Femur (tissue), 1 donor: ENCODE data around the gene CLMN.

Source experiments
- DNase-seq: peaks from one replicate; pipeline ENCODE4 v3.0.0-alpha.2; 2017

The CLMN gene

GRCh38 chr14:95320078-95320895, 579 bp upstream of the CLMN start:
- peak; percentile 33 for DNase-seq

DNA sequence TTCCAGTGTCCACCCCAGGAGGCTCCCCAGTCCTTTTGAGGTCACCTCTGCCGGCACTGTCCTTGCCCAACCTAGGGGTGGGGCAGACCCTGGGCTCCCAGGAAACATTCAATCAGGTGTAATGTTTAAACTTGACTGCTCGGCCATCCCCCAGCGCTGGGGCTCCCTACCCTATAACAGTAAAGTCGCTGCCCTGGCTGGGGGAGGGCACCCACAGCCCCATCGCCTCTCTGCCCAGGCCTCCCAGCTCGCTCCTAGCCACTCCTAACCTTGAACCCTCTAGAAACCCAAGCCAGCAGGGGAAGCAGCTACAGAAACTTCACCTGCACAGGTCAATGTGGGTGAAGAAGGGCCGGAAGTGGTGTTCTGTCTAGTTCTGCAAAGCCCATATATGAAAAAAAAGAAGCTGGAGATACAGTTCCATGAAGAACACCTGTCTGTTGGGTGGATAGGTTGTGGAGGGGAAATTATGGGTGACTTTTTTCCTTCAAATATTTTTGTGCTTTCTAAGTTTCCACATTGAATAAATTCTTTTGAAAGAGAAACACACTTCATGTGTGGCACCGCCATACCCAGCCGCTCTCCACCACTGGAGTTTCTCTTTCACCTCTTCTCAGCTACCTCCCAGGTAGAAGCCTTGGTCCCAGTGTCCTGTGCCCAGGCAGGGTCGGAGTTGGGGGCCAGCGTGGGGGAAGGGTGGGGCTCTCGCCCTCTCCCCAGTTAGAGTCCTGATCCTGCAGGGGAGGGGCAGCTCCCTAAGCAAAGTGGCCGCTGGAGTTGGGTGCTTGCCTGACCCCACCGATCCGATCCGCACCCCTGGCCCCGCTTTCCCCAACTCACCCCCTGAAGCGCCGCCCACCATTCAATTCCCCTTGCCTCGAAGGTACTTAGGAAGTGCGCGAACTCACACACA, 1.1 kb downstream of the CLMN start:
- no peak for DNase-seq

DNA sequence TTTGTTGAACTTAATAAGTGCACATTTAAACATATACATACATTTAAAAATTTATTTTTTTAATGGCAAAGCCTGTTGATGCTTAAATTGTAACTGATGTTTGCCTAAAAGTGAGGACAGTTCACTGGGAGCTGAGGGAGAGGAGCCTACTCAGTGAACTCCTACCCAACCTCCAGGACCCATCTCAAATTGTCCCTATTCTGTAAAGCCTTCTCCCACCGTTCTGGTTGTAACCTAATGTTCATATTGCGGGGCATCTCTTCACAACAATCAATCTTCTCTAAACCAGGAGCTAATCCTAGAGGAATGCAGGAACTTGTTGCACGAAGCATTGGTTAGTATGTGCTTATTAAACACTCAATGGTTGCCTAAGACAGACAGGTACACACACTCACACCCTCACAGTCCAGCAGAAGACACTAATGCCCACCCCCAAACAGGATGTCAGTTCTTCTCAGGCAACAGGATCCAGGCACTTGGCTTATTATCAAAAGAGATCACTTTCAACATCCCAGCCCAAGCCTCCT, 1.8 kb downstream of the CLMN start:
- DNase-seq: no peak

DNA sequence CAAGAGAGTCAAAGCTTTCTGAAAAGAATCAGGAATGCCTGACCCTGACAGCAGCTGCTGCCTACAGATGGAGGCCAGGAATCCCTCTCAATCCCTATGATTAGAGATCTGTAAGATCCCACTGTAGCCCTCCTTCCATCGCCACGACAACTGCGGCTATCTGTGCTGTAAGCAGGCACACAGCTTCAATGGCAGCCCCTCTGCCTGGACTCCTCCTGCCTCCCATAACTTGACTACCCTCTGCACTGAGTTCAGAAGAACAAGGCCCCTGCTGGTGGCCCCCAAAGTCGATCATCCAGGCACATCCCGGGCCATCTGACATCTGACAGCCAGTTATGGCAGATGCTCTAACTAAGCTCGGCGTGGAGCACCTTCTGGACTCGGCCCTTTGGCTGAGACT, 2.9 kb downstream of the CLMN start:
- no peak for DNase-seq

DNA sequence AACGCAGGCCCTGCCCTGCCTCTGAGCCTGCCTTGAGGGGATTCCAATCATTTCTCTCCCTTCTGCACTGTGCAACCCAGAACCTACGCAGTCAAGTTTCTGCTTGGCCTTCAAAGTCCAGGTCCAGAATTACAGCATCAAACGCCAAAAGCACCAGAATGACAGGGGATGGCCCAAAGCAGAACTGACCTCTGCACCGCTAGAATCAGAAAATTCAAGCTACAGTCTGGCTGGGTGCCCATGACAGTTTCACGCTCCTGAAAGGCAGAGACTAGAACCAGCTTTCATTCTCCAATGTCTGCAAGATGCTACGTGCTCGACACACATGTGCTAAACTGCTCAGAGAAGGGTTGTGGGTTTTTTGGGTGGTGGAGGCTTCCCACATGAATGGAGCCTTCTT, 4.1 kb downstream of the CLMN start:
- no peak for DNase-seq

DNA sequence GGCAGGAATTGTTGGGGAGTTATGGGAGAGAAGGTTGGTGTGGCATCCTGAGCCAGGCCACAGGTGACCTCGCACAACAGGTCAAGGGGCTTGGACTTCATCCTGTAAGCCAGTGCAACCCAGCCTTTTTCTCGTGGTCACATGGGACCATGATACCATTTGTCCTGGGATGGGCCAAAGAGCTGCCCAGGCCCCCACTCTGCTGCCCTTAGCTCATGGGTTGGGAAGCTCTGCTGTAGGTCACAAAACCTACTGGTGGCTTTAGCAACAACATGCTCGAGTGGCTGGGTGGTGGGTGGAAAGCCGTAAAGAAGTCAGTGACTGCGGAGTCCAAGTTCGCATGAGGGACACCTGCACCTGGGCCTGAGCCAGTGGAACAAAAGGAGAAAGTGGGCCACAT, 4.6 kb downstream of the CLMN start:
- no peak for DNase-seq

DNA sequence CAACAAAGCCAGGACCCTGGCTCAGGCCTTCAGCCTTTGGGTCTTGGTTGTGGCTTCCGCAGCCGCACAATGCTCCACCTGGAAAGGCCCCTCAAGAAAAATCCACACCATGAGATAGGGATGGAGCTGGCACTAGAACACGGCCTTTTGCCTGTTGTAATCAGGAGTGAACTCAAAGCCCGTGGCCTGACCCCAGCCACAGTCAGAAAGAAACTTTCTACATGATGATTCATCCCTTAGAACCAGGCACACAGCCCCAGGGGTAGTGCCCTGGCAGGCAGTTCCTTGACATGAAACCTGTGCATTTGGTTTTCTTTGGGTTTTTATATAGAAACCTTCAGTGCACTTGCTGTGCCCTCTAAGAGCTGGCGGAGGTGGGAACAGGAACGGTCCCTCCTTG, 5.1 kb downstream of the CLMN start:
- no peak for DNase-seq

- DNase-seq: peak; percentile 64
Observed at GRCh38 chr14:95313707-95314106, 6.0 kb downstream of the CLMN start.

- DNase-seq: no peak
Observed at GRCh38 chr14:95313190-95313589, 6.5 kb downstream of the CLMN start.

GRCh38 chr14:95312311-95312710, 7.4 kb downstream of the CLMN start:
- no peak for DNase-seq

DNA sequence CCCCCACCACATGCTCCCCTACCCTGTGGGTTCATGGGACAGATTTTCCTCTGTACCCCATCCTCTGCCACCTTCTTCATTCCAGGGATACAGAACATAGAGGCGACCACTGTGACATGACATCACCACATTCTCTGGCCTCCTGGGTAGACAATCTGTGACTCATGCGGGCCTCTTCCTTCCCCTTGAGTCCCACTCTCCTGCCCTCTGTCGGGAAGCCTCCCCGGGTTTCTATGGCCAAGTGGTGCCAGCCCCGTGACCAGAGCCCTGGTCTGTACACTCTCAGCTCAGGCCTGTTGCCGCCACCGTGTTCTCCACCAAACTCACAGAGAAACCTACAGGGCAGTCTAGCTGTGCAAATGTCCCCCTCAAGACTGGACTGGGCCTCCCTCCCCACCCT, 8.0 kb downstream of the CLMN start:
- DNase-seq: no peak

GRCh38 chr14:95310635-95311380, 8.9 kb downstream of the CLMN start:
- no peak for DNase-seq

DNA sequence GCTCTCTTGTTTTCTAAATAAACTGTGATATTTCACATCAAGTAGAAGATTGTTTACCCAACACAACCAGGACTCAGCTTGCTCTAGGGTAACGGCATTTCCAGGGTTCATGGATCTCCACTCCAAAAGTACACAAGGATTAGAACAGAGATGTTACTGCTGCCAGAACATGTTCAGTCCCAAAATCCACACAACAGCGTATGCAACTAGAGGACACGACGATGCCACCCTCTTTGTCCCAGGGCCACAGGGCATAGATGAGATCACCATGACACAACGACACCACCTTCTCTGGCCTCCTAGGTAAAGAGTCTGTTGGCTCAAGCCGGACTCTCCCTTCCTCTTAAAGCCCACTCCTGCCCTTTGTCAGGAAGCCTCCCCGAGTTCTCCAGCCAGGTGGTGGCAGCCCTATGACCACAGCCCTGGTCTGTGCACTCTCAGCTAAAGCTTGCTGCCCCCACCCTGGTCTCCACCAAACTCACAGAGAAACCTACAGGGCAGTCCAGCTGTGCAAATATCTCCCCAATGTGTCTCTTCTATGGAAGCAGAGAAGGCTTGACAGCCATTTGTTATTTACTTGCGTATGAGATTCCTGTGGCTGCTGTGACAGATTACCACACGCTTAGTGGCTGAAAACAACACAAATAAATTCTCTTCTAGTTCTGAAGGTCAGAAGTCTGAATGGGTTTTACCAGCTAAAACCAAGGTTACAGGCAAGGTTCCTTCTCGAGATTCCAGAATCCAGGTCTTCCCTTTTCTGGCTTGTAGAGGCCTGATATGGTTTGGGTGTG, 10.3 kb downstream of the CLMN start:
- DNase-seq: no peak

- DNase-seq: no peak
Observed at GRCh38 chr14:95308073-95308472, 11.6 kb downstream of the CLMN start.

GRCh38 chr14:95307402-95308041, 12.2 kb downstream of the CLMN start:
- no peak for DNase-seq

DNA sequence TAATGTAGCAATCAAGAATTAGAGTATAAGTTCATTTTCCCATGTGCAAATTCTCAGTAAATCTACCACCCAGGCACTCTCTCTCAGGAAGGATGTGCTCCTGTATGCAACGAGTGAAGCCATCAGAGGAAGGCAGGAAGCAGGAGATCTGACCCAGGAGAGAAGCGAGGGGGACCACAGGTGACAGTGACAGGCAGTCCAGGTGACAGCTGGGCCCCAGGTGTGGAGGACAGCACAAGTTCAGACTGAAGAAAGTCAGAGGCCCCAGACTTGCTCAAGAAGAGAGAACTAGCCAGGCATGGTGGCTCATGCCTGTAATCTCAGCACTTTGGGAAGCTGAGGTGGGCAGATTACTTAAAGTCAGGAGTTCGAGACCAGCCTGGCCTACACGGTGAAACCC, 13.8 kb downstream of the CLMN start:
- no peak for DNase-seq

- DNase-seq: no peak
Observed at GRCh38 chr14:95305145-95305544, 14.6 kb downstream of the CLMN start.

- DNase-seq: no peak
Observed at GRCh38 chr14:95304342-95304741, 15.4 kb downstream of the CLMN start.

DNA sequence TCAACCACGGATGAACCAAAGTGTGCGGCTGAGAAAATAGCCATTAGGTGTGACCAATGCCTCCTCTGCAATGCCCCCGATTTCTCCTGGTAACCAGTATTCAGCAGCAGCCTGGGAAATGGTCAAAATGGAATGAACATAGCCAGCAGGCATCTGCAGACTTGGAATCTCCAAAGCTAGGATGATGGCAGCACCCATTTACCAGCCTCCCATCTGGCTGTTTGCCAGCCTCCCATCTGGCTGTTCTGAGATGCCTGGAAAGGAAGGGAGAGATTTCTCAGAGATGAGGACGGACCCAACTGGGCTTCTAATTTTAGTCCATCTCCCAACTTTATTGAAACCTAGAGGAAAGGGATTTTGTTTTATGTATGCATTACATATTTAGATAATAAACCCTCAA, 16.2 kb downstream of the CLMN start:
- no peak for DNase-seq

- no peak for DNase-seq
Observed at GRCh38 chr14:95302667-95303506, 16.8 kb downstream of the CLMN start.
